ENCODE measurements around the gene RILPL1.

- no peak for TF ChIP-seq CTCF (conservative IDR thresholded peaks at IDR 0.05; ENCODE audit: low read depth, low read length)
- TF ChIP-seq, protein P1, sequence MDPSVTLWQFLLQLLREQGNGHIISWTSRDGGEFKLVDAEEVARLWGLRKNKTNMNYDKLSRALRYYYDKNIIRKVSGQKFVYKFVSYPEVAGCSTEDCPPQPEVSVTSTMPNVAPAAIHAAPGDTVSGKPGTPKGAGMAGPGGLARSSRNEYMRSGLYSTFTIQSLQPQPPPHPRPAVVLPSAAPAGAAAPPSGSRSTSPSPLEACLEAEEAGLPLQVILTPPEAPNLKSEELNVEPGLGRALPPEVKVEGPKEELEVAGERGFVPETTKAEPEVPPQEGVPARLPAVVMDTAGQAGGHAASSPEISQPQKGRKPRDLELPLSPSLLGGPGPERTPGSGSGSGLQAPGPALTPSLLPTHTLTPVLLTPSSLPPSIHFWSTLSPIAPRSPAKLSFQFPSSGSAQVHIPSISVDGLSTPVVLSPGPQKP (IDR thresholded peaks at IDR 0.05; ENCODE audit: borderline replicate concordance, low read depth, low read length), result no peak
- TF ChIP-seq USF2 (IDR thresholded peaks at IDR 0.05; ENCODE audit: low read depth, low read length), result no peak
Measured at GRCh38 chr12:123483602-123484248, 49.8 kb downstream of the RILPL1 start.
